T-helper 1 cell treated with Interleukin-12 subunit alpha and Interleukin-12 subunit beta and Interleukin-4 antibody, amounts not matched to agents 30 μg/mL and 1 μg/mL, for 36 hours (primary cell): ENCODE results near the gene ADORA1.

Experiments used
- H3K27ac Mint-ChIP-seq: one replicate; pipeline ENCODE4 v1.8.0; 2021; ENCODE audit warnings: mild to moderate bottlenecking, mixed read lengths
- H3K27me3 Mint-ChIP-seq: one replicate; pipeline ENCODE4 v1.8.0; 2021; ENCODE audit warnings: low read depth, mixed read lengths
- H3K36me3 Mint-ChIP-seq: one replicate; pipeline ENCODE4 v1.8.0; 2021; ENCODE audit warnings: low read depth, mixed read lengths
- H3K4me1 Mint-ChIP-seq: one replicate; pipeline ENCODE4 v1.8.0; 2021; ENCODE audit warnings: low read depth, mixed read lengths
- H3K4me3 Mint-ChIP-seq: one replicate; pipeline ENCODE4 v1.8.0; 2021; ENCODE audit warnings: mild to moderate bottlenecking, moderate library complexity, mixed read lengths
- H3K9me3 Mint-ChIP-seq: one replicate; pipeline ENCODE4 v1.8.0; 2021; ENCODE audit warnings: mixed read lengths

The ADORA1 gene

GRCh38 chr1:203127666-203128430 lies at the start of gene ADORA1:
Gene ADORA1 (plus strand): TSS chr1:203127726. CDS start chr1:203128842, 1,116 bp downstream.
- Mint-ChIP-seq H3K9me3 (no peaks in the 10 kb centered on the region), H3K27me3 (peaks cover 59% of the 10 kb centered on the region), H3K36me3 (no peaks in the 10 kb centered on the region), H3K4me1 (no peaks in the 10 kb centered on the region), H3K27ac (no peak within 1 kb of the TSS), H3K4me3 (peak within 1 kb of the TSS; percentile 52)

GRCh38 chr1:203077956-203078355 lies 49.6 kb upstream of the ADORA1 start:
- Mint-ChIP-seq H3K27me3 (peaks cover 15% of the 10 kb centered on the region), H3K9me3 (no peaks in the 10 kb centered on the region), H3K4me3 (no peak overlapping the region), H3K27ac (no peak overlapping the region), H3K36me3 (peaks cover 3% of the 10 kb centered on the region), H3K4me1 (peaks cover 5% of the 10 kb centered on the region)

- H3K9me3 Mint-ChIP-seq, result no peaks in the 10 kb centered on the region
- peaks cover 12% of the 10 kb centered on the region for H3K27me3 Mint-ChIP-seq
- H3K4me3 Mint-ChIP-seq, result no peak overlapping the region
- H3K4me1 Mint-ChIP-seq, result peaks cover 5% of the 10 kb centered on the region
- no peak overlapping the region for H3K27ac Mint-ChIP-seq
- peaks cover 3% of the 10 kb centered on the region for H3K36me3 Mint-ChIP-seq
Observed at GRCh38 chr1:203078478-203078877, 49.0 kb upstream of the ADORA1 start.

- Mint-ChIP-seq H3K36me3 (peaks cover 3% of the 10 kb centered on the region), H3K27me3 (peaks cover 6% of the 10 kb centered on the region), H3K4me1 (peaks cover 3% of the 10 kb centered on the region), H3K9me3 (no peaks in the 10 kb centered on the region), H3K4me3 (no peak overlapping the region), H3K27ac (no peak overlapping the region)
Observed at GRCh38 chr1:203080456-203080855, 47.1 kb upstream of the ADORA1 start.

GRCh38 chr1:203081465-203082230 lies 45.9 kb upstream of the ADORA1 start:
- H3K27me3 Mint-ChIP-seq, result no peaks in the 10 kb centered on the region
- H3K27ac Mint-ChIP-seq, result no peak overlapping the region
- H3K9me3 Mint-ChIP-seq, result no peaks in the 10 kb centered on the region
- no peaks in the 10 kb centered on the region for H3K36me3 Mint-ChIP-seq
- no peak overlapping the region for H3K4me3 Mint-ChIP-seq
- no peaks in the 10 kb centered on the region for H3K4me1 Mint-ChIP-seq

GRCh38 chr1:203082231-203082505 lies 45.4 kb upstream of the ADORA1 start:
- H3K27me3 Mint-ChIP-seq, result no peaks in the 10 kb centered on the region
- H3K4me1 Mint-ChIP-seq, result no peaks in the 10 kb centered on the region
- no peaks in the 10 kb centered on the region for H3K9me3 Mint-ChIP-seq
- no peak overlapping the region for H3K27ac Mint-ChIP-seq
- no peak overlapping the region for H3K4me3 Mint-ChIP-seq
- H3K36me3 Mint-ChIP-seq, result no peaks in the 10 kb centered on the region

- no peak overlapping the region for H3K4me3 Mint-ChIP-seq
- H3K27ac Mint-ChIP-seq, result no peak overlapping the region
- H3K36me3 Mint-ChIP-seq, result no peaks in the 10 kb centered on the region
- no peaks in the 10 kb centered on the region for H3K4me1 Mint-ChIP-seq
- H3K9me3 Mint-ChIP-seq, result no peaks in the 10 kb centered on the region
- no peaks in the 10 kb centered on the region for H3K27me3 Mint-ChIP-seq
Observed at GRCh38 chr1:203082571-203083462, 44.7 kb upstream of the ADORA1 start.

- Mint-ChIP-seq H3K4me1 (no peaks in the 10 kb centered on the region), H3K27me3 (no peaks in the 10 kb centered on the region), H3K36me3 (no peaks in the 10 kb centered on the region), H3K4me3 (no peak overlapping the region), H3K9me3 (no peaks in the 10 kb centered on the region), H3K27ac (no peak overlapping the region)
Observed at GRCh38 chr1:203083463-203083921, 44.0 kb upstream of the ADORA1 start.

GRCh38 chr1:203084588-203085527 lies 42.7 kb upstream of the ADORA1 start:
- H3K4me1 Mint-ChIP-seq, result no peaks in the 10 kb centered on the region
- no peak overlapping the region for H3K4me3 Mint-ChIP-seq
- no peaks in the 10 kb centered on the region for H3K27me3 Mint-ChIP-seq
- H3K27ac Mint-ChIP-seq, result no peak overlapping the region
- H3K36me3 Mint-ChIP-seq, result no peaks in the 10 kb centered on the region
- H3K9me3 Mint-ChIP-seq, result no peaks in the 10 kb centered on the region

GRCh38 chr1:203085528-203086406 lies 41.8 kb upstream of the ADORA1 start, which contains the start of gene MYOG:
Gene MYOG (minus strand): TSS chr1:203086012. CDS start chr1:203085961, 51 bp downstream.
- H3K4me3 Mint-ChIP-seq, result no peak within 1 kb of the TSS
- H3K4me1 Mint-ChIP-seq, result no peaks in the 10 kb centered on the region
- no peak within 1 kb of the TSS for H3K27ac Mint-ChIP-seq
- no peaks in the 10 kb centered on the region for H3K36me3 Mint-ChIP-seq
- H3K9me3 Mint-ChIP-seq, result no peaks in the 10 kb centered on the region
- peaks cover 4% of the 10 kb centered on the region for H3K27me3 Mint-ChIP-seq

- no peaks in the 10 kb centered on the region for H3K4me1 Mint-ChIP-seq
- peaks cover 6% of the 10 kb centered on the region for H3K27me3 Mint-ChIP-seq
- H3K36me3 Mint-ChIP-seq, result no peaks in the 10 kb centered on the region
- H3K27ac Mint-ChIP-seq, result no peak overlapping the region
- no peaks in the 10 kb centered on the region for H3K9me3 Mint-ChIP-seq
- H3K4me3 Mint-ChIP-seq, result no peak overlapping the region
Observed at GRCh38 chr1:203086992-203087763, 40.3 kb upstream of the ADORA1 start.

- Mint-ChIP-seq H3K4me1 (no peaks in the 10 kb centered on the region), H3K4me3 (no peak overlapping the region), H3K36me3 (no peaks in the 10 kb centered on the region), H3K27ac (no peak overlapping the region), H3K27me3 (peaks cover 15% of the 10 kb centered on the region), H3K9me3 (no peaks in the 10 kb centered on the region)
Observed at GRCh38 chr1:203088441-203088840, 39.1 kb upstream of the ADORA1 start.
